ENCODE results near the gene PPARG.

- TF ChIP-seq POLR2A (IDR thresholded peaks at IDR 0.05) (no peak), POLR2AphosphoS5 (IDR thresholded peaks at IDR 0.05) (no peak)
Observed at GRCh38 chr3:12380461-12380860, 91.6 kb downstream of the PPARG start.

Measured in spleen (tissue), 3 donors.